Lung (tissue), 12 donors: ENCODE data around the gene AKAP8L. TPM values are rescaled to one million over a fixed set of nuclear protein-coding genes. Genes with fewer than 3 reads are reported as not detected.
A peak's percentile ranks its signal among the peaks of the same experiment; 100 is the strongest.

Source experiments
- ATAC-seq: fragments of 200-7000 bp; cut with Tn5 transposase; one replicate; pipeline ENCODE4 v1.9.1; 2020; ENCODE audit warnings: moderate number of reproducible peaks; ENCODE audit not compliant: insufficient read depth, low FRiP score
- DNase-seq, 3 donors: peaks; one replicate each; pipeline ENCODE4 v3.0.0-alpha.2; 2013 to 2017
- H3K27ac ChIP-seq, 2 donors: one replicate each; pipeline ENCODE4 v1.5.1; 2013; ENCODE audit warnings: mild to moderate bottlenecking in 2 of 2, moderate library complexity in 2 of 2, control low read depth in 1 of 2, inconsistent platforms in 1 of 2, low read depth in 1 of 2, low read length in 1 of 2
- H3K27me3 ChIP-seq, 3 donors: one replicate each; pipeline ENCODE4 v1.5.1; 2013; ENCODE audit warnings: low read length in 2 of 3; ENCODE audit not compliant: control insufficient read depth in 3 of 3, insufficient read depth in 3 of 3
- H3K36me3 ChIP-seq, 4 donors: one replicate each; pipeline ENCODE4 v1.5.1; 2013; ENCODE audit warnings: low read length in 4 of 4, mild to moderate bottlenecking in 1 of 4, moderate library complexity in 1 of 4; ENCODE audit not compliant: control insufficient read depth in 4 of 4, insufficient read depth in 4 of 4
- H3K4me1 ChIP-seq, 5 donors: one replicate each; pipeline ENCODE4 v1.5.1; 2013; ENCODE audit warnings: low read length in 5 of 5, mild to moderate bottlenecking in 2 of 5, moderate library complexity in 1 of 5; ENCODE audit not compliant: control insufficient read depth in 5 of 5, insufficient read depth in 5 of 5
- H3K4me3 ChIP-seq: one replicate; pipeline ENCODE4 v1.5.1; 2013; ENCODE audit warnings: mild to moderate bottlenecking, control low read depth, moderate library complexity
- H3K9ac ChIP-seq, 2 donors: one replicate each; pipeline ENCODE4 v1.5.1; 2013; ENCODE audit warnings: low read length in 2 of 2, control low read depth in 1 of 2; ENCODE audit not compliant: insufficient read depth in 1 of 2
- H3K9me3 ChIP-seq, 4 donors: one replicate each; pipeline ENCODE4 v1.5.1; 2013; ENCODE audit warnings: low read length in 3 of 4, mild to moderate bottlenecking in 1 of 4, moderate library complexity in 1 of 4; ENCODE audit not compliant: control insufficient read depth in 4 of 4, insufficient read depth in 3 of 4
- CTCF ChIP-seq: IDR thresholded peaks from 2 replicates; pipeline ENCODE4 v1.5.1; 2012; ENCODE audit warnings: mild to moderate bottlenecking; ENCODE audit errors: control extremely low read depth, extremely low read depth
- WGBS, 2 donors: extraction: QIAGEN DNeasy Blood & Tissue Kit; methylation state at CpG; one replicate each; pipeline ENCODE4 v1.1.7; 2013; 5-methylcytosine and 5-hydroxymethylcytosine counted together
- polyA plus RNA-seq, 2 donors: library from polyadenylated mRNA; stranded (reverse); fragments of 200-250 nt; gene quantifications; one replicate each; pipeline ENCODE4 v1.2.1, GENCODE V29; 2013
- total RNA-seq, 2 donors: library from RNA; depleted of rRNA in 1 of 2; stranded (reverse); fragments of >200 nt in 1 of 2; gene quantifications; one replicate each; pipeline ENCODE4 v1.2.1, GENCODE V29; 2014 to 2021
- donor health status: control.
- donor health status: control.
- donor health status: Bipolar disorder and iron deficiency.
- donor health status: healthy.
- donor health status: DM: yes; HTN: yes; CAD: no.

The AKAP8L gene
- total and polyA plus RNA-seq, 4 donors: 52.5 to 118 (median 80.2) TPM

GRCh38 chr19:15374796-15375440 lies 43.9 kb downstream of the AKAP8L start:
- ATAC-seq (no peak), DNase-seq (no peak)
- 55 to 68% methylated on average over 24 of the region's 24 CpGs for WGBS, 2 donors
- Histone ChIP-seq H3K9ac (peak overlapping the region in 1 of 2 donors; percentile 38), H3K36me3 (peaks cover 7 to 41% (median 25%) of the 10 kb centered on the region in 4 donors), H3K4me1 (peaks cover 0 to 22% (median 13%) of the 10 kb centered on the region in 5 donors), H3K9me3 (no peaks in the 10 kb centered on the region), H3K27ac (peak overlapping the region; percentile 4 to 54), H3K4me3 (no peak overlapping the region), H3K27me3 (no peaks in the 10 kb centered on the region)
- TF ChIP-seq CTCF: no peak

- Histone ChIP-seq H3K9me3 (no peaks in the 10 kb centered on the region), H3K4me3 (no peak overlapping the region), H3K27ac (peak overlapping the region; percentile 45 to 54), H3K27me3 (no peaks in the 10 kb centered on the region), H3K9ac (no peak overlapping the region), H3K4me1 (peaks cover 0 to 22% (median 13%) of the 10 kb centered on the region in 5 donors), H3K36me3 (peaks cover 11 to 48% (median 28%) of the 10 kb centered on the region in 4 donors)
- no peak for DNase-seq
- no peak for ATAC-seq
- WGBS, 2 donors: 78 to 91% methylated on average over 20 to 21 of the region's 21 CpGs
- TF ChIP-seq CTCF: no peak
Observed at GRCh38 chr19:15374105-15374651, 44.6 kb downstream of the AKAP8L start.

- DNase-seq: no peak
Observed at GRCh38 chr19:15373644-15374043, 45.1 kb downstream of the AKAP8L start.

More at GRCh38 chr19:15373644-15374043, 45.1 kb downstream of the AKAP8L start:
- no peak for ATAC-seq
- TF ChIP-seq CTCF: no peak
- Histone ChIP-seq H3K9me3 (no peaks in the 10 kb centered on the region), H3K4me1 (peaks cover 0 to 21% (median 13%) of the 10 kb centered on the region in 5 donors), H3K4me3 (no peak overlapping the region), H3K27ac (no peak overlapping the region), H3K36me3 (peaks cover 11 to 53% (median 31%) of the 10 kb centered on the region in 4 donors), H3K9ac (no peak overlapping the region), H3K27me3 (no peaks in the 10 kb centered on the region)
- 91 to 94% methylated on average over 22 of the region's 22 CpGs for WGBS, 2 donors
